ENCODE results near the gene GAK. TPM values are rescaled to one million over a fixed set of nuclear protein-coding genes. Genes with fewer than 3 reads are reported as not detected.
"Not testable (repeated sequence)": the region's sequence is repeated elsewhere in the genome, so short reads cannot be mapped to it uniquely, and the experiment has no call there.

GAK gene
- total RNA-seq: 124 TPM
- 92.0 TPM for polyA plus RNA-seq (ENCODE audit: insufficient read depth, low read depth, low replicate concordance)
- long read RNA-seq, donor 1, full-length matches to known transcripts: 3 of 14 reads
- long read RNA-seq, donor 1, partial matches to known transcripts: 11 of 14 reads
- long read RNA-seq, donor 1, other reads (novel, unspliced or antisense): 0 of 14 reads
- long read RNA-seq, donor 2, partial matches to known transcripts: 0 of 3 reads
- long read RNA-seq, donor 2, other reads (novel, unspliced or antisense): 0 of 3 reads
- long read RNA-seq, donor 3, full-length matches to known transcripts: 9 of 9 reads
- long read RNA-seq, donor 3, partial matches to known transcripts: 0 of 9 reads
- long read RNA-seq, donor 3, other reads (novel, unspliced or antisense): 0 of 9 reads
- long read RNA-seq, donor 4, partial matches to known transcripts: 0 of 1 reads
- long read RNA-seq, donor 4, other reads (novel, unspliced or antisense): 0 of 1 reads
- long read RNA-seq, donor 5, partial matches to known transcripts: 0 of 1 reads
- long read RNA-seq, donor 5, other reads (novel, unspliced or antisense): 0 of 1 reads
- long read RNA-seq, donor 6, partial matches to known transcripts: 0 of 1 reads
- long read RNA-seq, donor 6, other reads (novel, unspliced or antisense): 0 of 1 reads
- long read RNA-seq, donor 7, full-length matches to known transcripts: 19 of 110 reads
- long read RNA-seq, donor 7, partial matches to known transcripts: 62 of 110 reads
- long read RNA-seq, donor 7, other reads (novel, unspliced or antisense): 29 of 110 reads
- long read RNA-seq, donor 8, partial matches to known transcripts: 0 of 5 reads
- long read RNA-seq, donor 8, other reads (novel, unspliced or antisense): 0 of 5 reads
- long read RNA-seq, donor 9, partial matches to known transcripts: 0 of 2 reads
- long read RNA-seq, donor 9, other reads (novel, unspliced or antisense): 0 of 2 reads
- long read RNA-seq, donor 10, full-length matches to known transcripts: 9 of 9 reads
- long read RNA-seq, donor 10, partial matches to known transcripts: 0 of 9 reads
- long read RNA-seq, donor 10, other reads (novel, unspliced or antisense): 0 of 9 reads

- H3K27ac ChIP-seq (ENCODE audit: low read depth in 2 of 2, low read length in 2 of 2): peak within 1 kb of the TSS; percentile 91 to 92
- intact Hi-C loops (cut with DNase I): no loop called here
These were observed at the start of gene GAK, which contains the start of gene TMEM175 for GRCh38 chr4:931960-932712. Gene GAK (minus strand): TSS chr4:932316. CDS start chr4:932187, 129 bp downstream. Gene TMEM175 (plus strand): TSS chr4:932460. CDS start chr4:947740, 15,280 bp downstream.

GRCh38 chr4:978957-979701 is 47.0 kb upstream of the GAK start:
- FAIRE-seq (no peak), DNase-seq (no peak)
- H3K4me1 ChIP-seq (ENCODE audit: control insufficient read depth in 2 of 3, insufficient read depth in 2 of 3, low read depth in 1 of 3, low read length in 3 of 3): no peaks in the 10 kb centered on the region
- H3K4me3 ChIP-seq (ENCODE audit: low read length in 3 of 3): no peak overlapping the region
- no peaks in the 10 kb centered on the region for H3K36me3 ChIP-seq (ENCODE audit: control insufficient read depth in 2 of 3, insufficient read depth in 3 of 3, low read length in 3 of 3)
- no peak overlapping the region for H3K27ac ChIP-seq (ENCODE audit: low read depth in 2 of 2, low read length in 2 of 2)
- intact Hi-C loops (cut with DNase I): no loop called here
- H3K9ac ChIP-seq (ENCODE audit: low read length in 3 of 3): no peak overlapping the region
- no peaks in the 10 kb centered on the region for H3K27me3 ChIP-seq (ENCODE audit: control insufficient read depth, insufficient read depth, low read length)
- TF ChIP-seq, protein P1, sequence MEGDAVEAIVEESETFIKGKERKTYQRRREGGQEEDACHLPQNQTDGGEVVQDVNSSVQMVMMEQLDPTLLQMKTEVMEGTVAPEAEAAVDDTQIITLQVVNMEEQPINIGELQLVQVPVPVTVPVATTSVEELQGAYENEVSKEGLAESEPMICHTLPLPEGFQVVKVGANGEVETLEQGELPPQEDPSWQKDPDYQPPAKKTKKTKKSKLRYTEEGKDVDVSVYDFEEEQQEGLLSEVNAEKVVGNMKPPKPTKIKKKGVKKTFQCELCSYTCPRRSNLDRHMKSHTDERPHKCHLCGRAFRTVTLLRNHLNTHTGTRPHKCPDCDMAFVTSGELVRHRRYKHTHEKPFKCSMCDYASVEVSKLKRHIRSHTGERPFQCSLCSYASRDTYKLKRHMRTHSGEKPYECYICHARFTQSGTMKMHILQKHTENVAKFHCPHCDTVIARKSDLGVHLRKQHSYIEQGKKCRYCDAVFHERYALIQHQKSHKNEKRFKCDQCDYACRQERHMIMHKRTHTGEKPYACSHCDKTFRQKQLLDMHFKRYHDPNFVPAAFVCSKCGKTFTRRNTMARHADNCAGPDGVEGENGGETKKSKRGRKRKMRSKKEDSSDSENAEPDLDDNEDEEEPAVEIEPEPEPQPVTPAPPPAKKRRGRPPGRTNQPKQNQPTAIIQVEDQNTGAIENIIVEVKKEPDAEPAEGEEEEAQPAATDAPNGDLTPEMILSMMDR (IDR thresholded peaks at IDR 0.05; ENCODE audit: borderline replicate concordance, extremely low read depth, insufficient read depth): no peak
- H3K9me3 ChIP-seq (ENCODE audit: control insufficient read depth in 2 of 3, insufficient read depth in 1 of 3, low read length in 3 of 3): no peaks in the 10 kb centered on the region

More at GRCh38 chr4:931960-932712, at the start of gene GAK, which contains the start of gene TMEM175:
- no peaks in the 10 kb centered on the region for H3K36me3 ChIP-seq (ENCODE audit: control insufficient read depth in 2 of 3, insufficient read depth in 3 of 3, low read length in 3 of 3)
- TF ChIP-seq, protein P1 (IDR thresholded peaks at IDR 0.05; ENCODE audit: borderline replicate concordance, extremely low read depth, insufficient read depth): no peak
- DNase-seq (peak; percentile 95 to 98 (median 97)), FAIRE-seq (no peak)
- no peaks in the 10 kb centered on the region for H3K27me3 ChIP-seq (ENCODE audit: control insufficient read depth, insufficient read depth, low read length)
- peak within 1 kb of the TSS; percentile 79 to 91 (median 90) for H3K9ac ChIP-seq (ENCODE audit: low read length in 3 of 3)
- peak within 1 kb of the TSS; percentile 92 to 98 (median 96) for H3K4me3 ChIP-seq (ENCODE audit: low read length in 3 of 3)
- H3K4me1 ChIP-seq (ENCODE audit: control insufficient read depth in 2 of 3, insufficient read depth in 2 of 3, low read depth in 1 of 3, low read length in 3 of 3): peaks cover 0 to 18% (median 13%) of the 10 kb centered on the region in 3 donors
- H3K9me3 ChIP-seq (ENCODE audit: control insufficient read depth in 2 of 3, insufficient read depth in 1 of 3, low read length in 3 of 3): no peaks in the 10 kb centered on the region

DNA sequence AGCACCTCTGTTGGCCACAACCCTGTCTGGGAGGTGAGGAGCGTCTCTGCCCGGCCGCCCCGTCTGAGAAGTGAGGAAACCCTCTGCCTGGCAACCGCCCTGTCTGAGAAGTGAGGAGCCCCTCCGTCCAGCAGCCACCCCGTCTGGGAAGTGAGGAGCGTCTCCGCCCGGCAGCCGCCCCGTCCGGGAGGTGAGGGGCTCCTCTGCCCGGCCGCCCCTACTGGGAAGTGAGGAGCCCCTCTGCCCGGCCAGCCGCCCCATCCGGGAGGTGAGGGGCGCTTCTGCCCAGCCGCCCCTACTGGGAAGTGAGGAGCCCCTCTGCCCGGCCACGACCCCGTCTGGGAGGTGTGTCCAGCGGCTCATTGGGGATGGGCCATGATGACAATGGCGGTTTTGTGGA is 43.9 kb upstream of the GAK start:
- H3K9ac ChIP-seq (ENCODE audit: low read length in 3 of 3); DNase-seq; H3K9me3 ChIP-seq (ENCODE audit: control insufficient read depth in 2 of 3, insufficient read depth in 1 of 3, low read length in 3 of 3); H3K27me3 ChIP-seq (ENCODE audit: control insufficient read depth, insufficient read depth, low read length); FAIRE-seq; H3K4me3 ChIP-seq (ENCODE audit: low read length in 3 of 3); intact Hi-C loops (cut with DNase I); H3K36me3 ChIP-seq (ENCODE audit: control insufficient read depth in 2 of 3, insufficient read depth in 3 of 3, low read length in 3 of 3); H3K27ac ChIP-seq (ENCODE audit: low read depth in 2 of 2, low read length in 2 of 2): not testable (repeated sequence)
- peaks cover 0 to 18% (median 5%) of the 10 kb centered on the region in 3 donors for H3K4me1 ChIP-seq (ENCODE audit: control insufficient read depth in 2 of 3, insufficient read depth in 2 of 3, low read depth in 1 of 3, low read length in 3 of 3)
